ENCODE results near the gene SLC9A5.

SLC9A5 gene

DNA sequence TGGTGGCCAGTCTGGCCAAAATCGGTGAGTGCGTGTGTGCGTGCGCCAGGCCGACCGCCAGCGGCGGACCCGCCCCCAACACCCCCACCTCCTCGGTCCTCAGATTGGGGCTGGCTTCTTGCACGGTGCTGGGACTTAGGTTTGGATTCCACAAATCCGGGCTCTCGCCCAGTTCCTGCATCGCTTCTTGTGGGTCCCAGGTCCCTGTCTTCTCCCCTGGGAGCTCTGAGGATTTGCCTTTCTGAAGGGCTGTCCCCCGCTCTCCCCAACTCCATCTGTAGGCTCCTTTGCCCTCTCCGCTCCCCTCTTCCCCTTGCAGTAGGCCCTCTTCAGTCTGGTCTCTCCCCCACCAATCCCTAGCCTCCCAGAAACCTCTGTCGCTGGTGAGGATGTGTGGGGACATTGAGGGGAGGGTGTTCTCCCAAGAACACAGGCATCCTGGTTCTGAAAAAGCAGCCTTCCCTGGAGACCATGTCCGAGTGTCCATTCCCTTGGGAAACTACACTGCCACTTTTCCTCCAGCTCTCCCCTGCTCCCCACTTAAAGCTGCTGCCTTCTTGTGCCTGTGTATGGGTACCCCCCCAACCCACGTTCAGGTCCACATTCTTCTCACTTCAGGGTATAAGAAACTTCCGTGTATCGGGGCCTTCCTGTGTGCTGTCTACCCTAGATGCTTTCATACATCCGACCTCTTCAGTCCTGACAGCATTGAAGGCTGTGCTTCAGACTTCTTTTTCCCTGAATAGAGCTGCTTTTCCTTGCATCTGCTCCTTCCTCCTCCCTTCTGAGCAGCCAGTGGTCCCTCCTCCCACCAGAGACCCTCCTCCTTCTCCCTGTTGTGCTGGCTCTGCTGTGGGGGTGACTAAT, 632 bp downstream of the SLC9A5 start:
- no peak for DNase-seq (ENCODE audit: extremely low read depth, insufficient read length)
- Histone ChIP-seq H3K27me3 (replicated peaks; ENCODE audit: control insufficient read depth, insufficient read depth, low read length) (no peaks in the 10 kb centered on the region), H3K36me3 (ENCODE audit: control insufficient read depth, insufficient read depth, low read length) (no peaks in the 10 kb centered on the region; the same call in 1 of the 2 replicates), H3K4me3 (replicated peaks; ENCODE audit: low read depth, low read length) (peak overlapping the region; percentile 51)
- TF ChIP-seq, protein P1, sequence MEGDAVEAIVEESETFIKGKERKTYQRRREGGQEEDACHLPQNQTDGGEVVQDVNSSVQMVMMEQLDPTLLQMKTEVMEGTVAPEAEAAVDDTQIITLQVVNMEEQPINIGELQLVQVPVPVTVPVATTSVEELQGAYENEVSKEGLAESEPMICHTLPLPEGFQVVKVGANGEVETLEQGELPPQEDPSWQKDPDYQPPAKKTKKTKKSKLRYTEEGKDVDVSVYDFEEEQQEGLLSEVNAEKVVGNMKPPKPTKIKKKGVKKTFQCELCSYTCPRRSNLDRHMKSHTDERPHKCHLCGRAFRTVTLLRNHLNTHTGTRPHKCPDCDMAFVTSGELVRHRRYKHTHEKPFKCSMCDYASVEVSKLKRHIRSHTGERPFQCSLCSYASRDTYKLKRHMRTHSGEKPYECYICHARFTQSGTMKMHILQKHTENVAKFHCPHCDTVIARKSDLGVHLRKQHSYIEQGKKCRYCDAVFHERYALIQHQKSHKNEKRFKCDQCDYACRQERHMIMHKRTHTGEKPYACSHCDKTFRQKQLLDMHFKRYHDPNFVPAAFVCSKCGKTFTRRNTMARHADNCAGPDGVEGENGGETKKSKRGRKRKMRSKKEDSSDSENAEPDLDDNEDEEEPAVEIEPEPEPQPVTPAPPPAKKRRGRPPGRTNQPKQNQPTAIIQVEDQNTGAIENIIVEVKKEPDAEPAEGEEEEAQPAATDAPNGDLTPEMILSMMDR (IDR thresholded peaks at IDR 0.05; ENCODE audit: insufficient read depth, low read length, poor library complexity, severe bottlenecking): no peak

DNA sequence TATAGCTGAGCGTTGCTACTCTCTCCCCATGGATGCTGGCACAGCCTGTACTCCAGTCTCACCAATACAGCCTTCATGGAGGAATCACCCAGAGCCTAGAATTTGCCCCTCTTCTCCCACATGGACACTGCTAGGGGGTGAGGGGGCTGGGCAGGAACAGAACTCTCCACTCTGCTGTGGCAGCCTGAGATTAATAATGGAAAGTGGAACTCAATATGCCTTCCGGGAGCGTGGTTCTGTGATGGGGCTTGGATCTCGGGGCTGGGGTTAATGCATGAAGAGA, 1.2 kb downstream of the SLC9A5 start:
- H3K27me3 ChIP-seq (replicated peaks; ENCODE audit: control insufficient read depth, insufficient read depth, low read length): no peaks in the 10 kb centered on the region
- no peak for DNase-seq (ENCODE audit: extremely low read depth, insufficient read length)
- H3K36me3 ChIP-seq (ENCODE audit: control insufficient read depth, insufficient read depth, low read length): no peaks in the 10 kb centered on the region; the same call in 1 of the 2 replicates
- TF ChIP-seq, protein P1 (IDR thresholded peaks at IDR 0.05; ENCODE audit: insufficient read depth, low read length, poor library complexity, severe bottlenecking): no peak
- H3K4me3 ChIP-seq (replicated peaks; ENCODE audit: low read depth, low read length): no peak overlapping the region

DNA sequence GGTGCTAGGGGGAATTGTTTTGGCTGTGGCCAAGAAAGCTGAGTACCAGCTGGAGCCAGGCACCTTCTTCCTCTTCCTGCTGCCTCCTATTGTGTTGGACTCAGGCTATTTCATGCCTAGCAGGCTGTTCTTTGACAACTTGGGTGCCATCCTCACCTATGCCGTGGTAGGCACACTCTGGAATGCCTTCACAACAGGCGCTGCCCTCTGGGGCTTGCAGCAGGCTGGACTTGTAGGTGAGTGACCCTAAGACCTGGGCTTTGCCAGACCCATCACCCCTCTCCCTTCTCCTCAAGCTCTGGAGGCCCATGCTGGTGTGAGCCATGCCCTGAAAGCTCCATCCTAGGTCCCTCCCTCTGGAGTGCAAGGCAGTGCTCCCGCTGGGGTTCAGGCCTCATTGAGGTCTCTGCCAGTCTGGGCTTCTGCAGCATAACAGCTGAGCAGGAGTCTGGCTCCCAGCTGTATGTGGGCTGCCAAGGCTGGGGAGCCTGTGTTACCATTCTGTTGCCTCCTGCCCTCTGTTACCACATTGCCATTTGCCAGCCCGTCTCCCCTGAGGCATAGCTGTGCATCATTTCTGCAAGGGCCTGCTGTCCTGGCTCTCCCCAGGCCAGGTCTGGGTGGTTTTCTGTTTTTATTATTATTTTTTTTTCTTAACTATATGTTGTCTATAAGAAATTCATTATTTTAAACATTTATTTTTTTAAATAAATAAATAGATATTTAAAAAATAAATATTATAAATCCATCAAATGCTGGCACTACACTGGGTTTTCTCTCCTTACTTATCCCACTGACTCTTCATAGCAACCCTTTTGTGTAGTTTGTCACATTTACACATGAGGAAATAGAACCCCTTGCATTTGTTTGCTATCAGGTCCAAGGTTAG, 4.1 kb downstream of the SLC9A5 start:
- H3K27me3 ChIP-seq (replicated peaks; ENCODE audit: control insufficient read depth, insufficient read depth, low read length): no peaks in the 10 kb centered on the region
- no peak for DNase-seq (ENCODE audit: extremely low read depth, insufficient read length)
- TF ChIP-seq, protein P1 (IDR thresholded peaks at IDR 0.05; ENCODE audit: insufficient read depth, low read length, poor library complexity, severe bottlenecking): no peak
- H3K4me3 ChIP-seq (replicated peaks; ENCODE audit: low read depth, low read length): no peak overlapping the region
- no peaks in the 10 kb centered on the region; the same call in 1 of the 2 replicates for H3K36me3 ChIP-seq (ENCODE audit: control insufficient read depth, insufficient read depth, low read length)

DNA sequence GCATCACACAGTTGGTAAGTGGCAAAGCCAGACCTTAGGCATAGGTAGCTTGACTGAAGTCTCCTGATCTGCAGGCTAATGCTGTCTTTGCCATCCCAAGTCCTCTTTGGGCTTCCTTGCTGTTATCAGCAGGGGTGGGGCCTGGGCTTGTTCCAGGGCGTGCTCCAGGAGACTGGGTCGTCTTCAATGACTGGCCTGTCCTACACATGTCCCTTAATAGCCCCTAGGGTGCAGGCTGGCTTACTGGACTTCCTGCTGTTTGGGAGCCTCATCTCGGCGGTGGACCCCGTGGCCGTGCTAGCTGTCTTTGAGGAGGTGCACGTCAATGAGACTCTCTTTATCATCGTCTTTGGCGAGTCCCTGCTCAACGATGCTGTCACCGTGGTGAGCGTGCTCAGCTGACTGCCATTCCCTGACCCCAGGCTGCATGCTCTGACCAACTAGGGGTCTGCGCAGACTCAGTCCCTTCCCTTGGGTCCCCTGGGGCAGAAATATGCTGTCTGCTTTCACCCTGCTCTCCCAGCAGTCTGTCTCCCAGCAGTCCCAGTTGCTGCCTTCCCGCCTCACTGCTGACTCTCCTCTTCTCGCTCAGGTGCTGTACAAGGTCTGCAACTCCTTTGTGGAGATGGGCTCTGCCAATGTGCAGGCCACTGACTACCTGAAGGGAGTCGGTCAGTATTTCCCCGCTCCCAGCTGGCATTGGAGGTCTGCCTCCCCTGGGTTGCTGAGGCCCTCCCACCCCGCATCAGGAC, 6.2 kb downstream of the SLC9A5 start:
- DNase-seq (ENCODE audit: extremely low read depth, insufficient read length): no peak
- no peaks in the 10 kb centered on the region for H3K27me3 ChIP-seq (replicated peaks; ENCODE audit: control insufficient read depth, insufficient read depth, low read length)
- H3K4me3 ChIP-seq (replicated peaks; ENCODE audit: low read depth, low read length): no peak overlapping the region
- no peaks in the 10 kb centered on the region; the same call in 1 of the 2 replicates for H3K36me3 ChIP-seq (ENCODE audit: control insufficient read depth, insufficient read depth, low read length)
- TF ChIP-seq, protein P1 (IDR thresholded peaks at IDR 0.05; ENCODE audit: insufficient read depth, low read length, poor library complexity, severe bottlenecking): no peak

DNA sequence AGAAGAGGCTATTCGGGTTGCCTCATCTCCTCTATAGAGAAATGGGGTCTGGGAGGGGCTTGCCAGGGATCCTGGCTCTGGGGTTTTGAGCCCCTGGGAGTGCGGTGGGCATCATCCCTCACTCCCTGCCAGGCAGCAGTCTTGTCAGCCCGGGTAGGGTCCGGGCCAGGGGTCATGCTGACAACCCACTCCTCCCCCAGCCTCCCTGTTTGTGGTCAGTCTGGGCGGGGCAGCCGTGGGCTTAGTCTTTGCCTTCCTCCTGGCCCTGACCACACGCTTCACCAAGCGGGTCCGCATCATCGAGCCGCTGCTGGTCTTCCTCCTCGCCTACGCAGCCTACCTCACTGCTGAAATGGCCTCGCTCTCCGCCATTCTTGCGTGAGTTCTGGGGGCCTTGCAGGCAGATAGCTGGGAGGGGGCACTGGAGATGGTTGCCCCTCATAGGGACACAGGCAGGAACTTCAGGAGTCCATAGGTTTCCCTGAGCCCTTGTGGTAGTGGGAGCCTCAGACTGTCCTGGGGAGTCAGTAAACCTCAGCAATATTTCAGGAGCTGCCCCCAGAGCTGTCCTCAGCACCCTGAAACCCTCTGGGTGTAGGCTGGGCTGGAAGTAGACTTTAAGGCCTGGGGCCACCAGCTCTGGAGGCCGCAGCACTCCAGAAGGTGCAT, 6.9 kb downstream of the SLC9A5 start:
- H3K36me3 ChIP-seq (ENCODE audit: control insufficient read depth, insufficient read depth, low read length): no peaks in the 10 kb centered on the region; the same call in 1 of the 2 replicates
- TF ChIP-seq, protein P1 (IDR thresholded peaks at IDR 0.05; ENCODE audit: insufficient read depth, low read length, poor library complexity, severe bottlenecking): no peak
- no peak overlapping the region for H3K4me3 ChIP-seq (replicated peaks; ENCODE audit: low read depth, low read length)
- H3K27me3 ChIP-seq (replicated peaks; ENCODE audit: control insufficient read depth, insufficient read depth, low read length): no peaks in the 10 kb centered on the region
- no peak for DNase-seq (ENCODE audit: extremely low read depth, insufficient read length)

Data from GM06990 (cell line).